ENCODE measurements around the gene GPR108.
A peak's percentile ranks its signal among the peaks of the same experiment; 100 is the strongest.

Gene GPR108

DNA sequence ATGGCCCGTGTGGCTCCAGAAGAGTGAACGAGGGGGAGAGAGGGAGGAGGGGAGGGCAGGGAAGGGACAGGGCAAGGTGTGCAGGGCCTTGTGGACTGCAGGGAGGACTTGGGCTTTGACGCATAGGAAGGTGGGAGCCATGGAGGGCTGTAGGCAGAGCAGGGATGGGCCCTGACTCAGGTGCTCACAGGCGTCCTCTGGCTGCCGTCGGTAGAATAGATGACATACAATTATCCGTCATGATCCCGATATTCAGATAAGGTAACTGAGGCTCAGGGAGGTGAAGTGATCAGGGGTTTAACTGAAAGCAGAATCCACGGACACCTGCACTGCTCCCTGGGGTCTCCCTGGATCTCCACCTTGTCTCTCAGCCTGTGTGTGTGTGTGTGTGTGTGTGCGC lies 20.3 kb downstream of the GPR108 start (continued):
- no peak for TF ChIP-seq PRDM2 (tag by site-specific recombination; IDR thresholded peaks at IDR 0.05; ENCODE audit: borderline replicate concordance)
- no peak for TF ChIP-seq ZNF274 (IDR thresholded peaks at IDR 0.05; ENCODE audit: low read length)
- no peak for TF ChIP-seq ZNF274 (tag by site-specific recombination; IDR thresholded peaks at IDR 0.05; ENCODE audit: borderline replicate concordance)
- TF ChIP-seq KLF7 (tag by site-specific recombination; IDR thresholded peaks at IDR 0.05; ENCODE audit: borderline replicate concordance): no peak
- no peak for TF ChIP-seq ZNF24 (tag by site-specific recombination; IDR thresholded peaks at IDR 0.05)
- no peak for TF ChIP-seq ZNF561 (tag by site-specific recombination; IDR thresholded peaks at IDR 0.05; ENCODE audit: borderline replicate concordance)

DNA sequence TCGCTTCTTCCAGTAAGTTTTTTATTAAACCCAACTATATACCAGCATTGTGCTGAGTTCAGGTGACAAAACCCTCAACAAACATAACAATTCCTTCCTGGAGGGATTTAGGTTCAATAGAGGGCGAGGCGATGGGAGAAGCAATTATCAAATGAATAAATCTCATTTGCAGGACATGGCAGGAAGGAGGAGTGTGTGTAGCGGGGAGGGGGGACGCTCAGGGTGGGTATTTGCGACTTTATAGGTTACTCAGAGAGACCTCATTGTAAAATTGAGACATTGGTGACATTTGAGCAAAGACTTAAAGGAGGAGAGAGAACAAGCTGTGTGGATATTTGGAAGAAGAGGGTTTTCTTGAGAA lies 20.8 kb downstream of the GPR108 start:
- POLR2A ChIA-PET: no interaction called here
- CTCF ChIA-PET: interaction anchor here (0.6 to 1.2 kb wide), 5 partner anchors 21 to 235 kb away, joined by 3 to 5 read pairs (median 3); no protein-coding TSS in a partner anchor
- Histone ChIP-seq H3K4me3 (ENCODE audit: low read depth, low read length) (no peak overlapping the region), H3K9me3 (ENCODE audit: control insufficient read depth, insufficient read depth, low read depth, low read length) (no peaks in the 10 kb centered on the region), H3K4me1 (ENCODE audit: control insufficient read depth, insufficient read depth, low read length) (no peaks in the 10 kb centered on the region), H3K36me3 (ENCODE audit: control insufficient read depth in 2 of 2, insufficient read depth in 1 of 2, low read length in 2 of 2) (no peaks in the 10 kb centered on the region), H3K27ac (ENCODE audit: extremely low read depth, low read depth, low read length) (no peak overlapping the region)
- no peak for TF ChIP-seq KLF7 (tag by site-specific recombination; IDR thresholded peaks at IDR 0.05; ENCODE audit: borderline replicate concordance)
- no peak for TF ChIP-seq ZNF184 (tag by site-specific recombination; IDR thresholded peaks at IDR 0.05)
- no peak for TF ChIP-seq ZNF248 (tag by site-specific recombination; IDR thresholded peaks at IDR 0.05)
- TF ChIP-seq, protein P1, sequence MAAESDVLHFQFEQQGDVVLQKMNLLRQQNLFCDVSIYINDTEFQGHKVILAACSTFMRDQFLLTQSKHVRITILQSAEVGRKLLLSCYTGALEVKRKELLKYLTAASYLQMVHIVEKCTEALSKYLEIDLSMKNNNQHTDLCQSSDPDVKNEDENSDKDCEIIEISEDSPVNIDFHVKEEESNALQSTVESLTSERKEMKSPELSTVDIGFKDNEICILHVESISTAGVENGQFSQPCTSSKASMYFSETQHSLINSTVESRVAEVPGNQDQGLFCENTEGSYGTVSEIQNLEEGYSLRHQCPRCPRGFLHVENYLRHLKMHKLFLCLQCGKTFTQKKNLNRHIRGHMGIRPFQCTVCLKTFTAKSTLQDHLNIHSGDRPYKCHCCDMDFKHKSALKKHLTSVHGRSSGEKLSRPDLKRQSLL (tag by site-specific recombination; IDR thresholded peaks at IDR 0.05): no peak
- no peak for TF ChIP-seq ZNF660 (tag by site-specific recombination; IDR thresholded peaks at IDR 0.05)

DNA sequence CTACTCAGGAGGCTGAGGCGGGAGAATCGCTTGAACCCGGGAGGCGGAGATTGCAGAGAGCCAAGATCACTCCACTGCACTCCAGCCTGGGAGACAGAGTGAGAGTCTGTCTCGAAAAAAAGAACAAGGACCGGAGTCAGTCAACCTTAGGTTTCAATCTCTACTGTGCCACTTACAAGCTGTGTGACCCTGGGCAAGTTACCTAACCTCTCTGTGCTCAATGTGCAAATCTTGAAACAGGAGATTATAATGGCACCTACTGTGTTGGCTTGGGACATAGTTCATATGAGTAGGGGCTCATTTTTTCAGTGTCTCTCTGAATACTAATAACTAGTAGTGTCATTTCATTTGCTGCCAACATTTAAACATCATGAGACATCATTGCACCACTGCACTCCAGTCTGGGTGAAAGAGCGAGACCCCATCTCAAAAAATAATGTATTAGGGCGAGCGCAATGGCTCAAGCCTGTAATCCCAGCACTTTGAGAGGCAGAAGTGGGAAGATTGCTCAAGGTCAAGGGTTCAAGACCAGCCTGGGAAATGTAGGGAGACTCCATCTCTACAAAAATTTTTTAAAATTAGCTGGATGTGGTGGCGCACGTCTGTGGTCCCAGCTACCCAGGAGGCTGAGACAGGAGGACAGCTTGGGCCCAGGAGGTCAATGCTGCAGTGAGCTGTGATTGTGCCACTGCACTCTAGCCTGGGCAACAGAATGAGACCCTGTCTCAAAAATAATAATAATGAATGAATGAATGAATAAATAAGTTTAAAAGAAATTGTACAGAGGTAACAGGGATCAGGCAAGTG lies 22.4 kb downstream of the GPR108 start:
- POLR2A ChIA-PET: no interaction called here

More for the DNA sequence above, 22.4 kb downstream of the GPR108 start:
- H3K9me3 ChIP-seq (ENCODE audit: control insufficient read depth, insufficient read depth, low read depth, low read length): no peaks in the 10 kb centered on the region
- TF ChIP-seq ZNF423 (tag by site-specific recombination; IDR thresholded peaks at IDR 0.05) (no peak), GLI2 (tag by site-specific recombination; IDR thresholded peaks at IDR 0.05; ENCODE audit: borderline replicate concordance, low read depth) (no peak), ZNF777 (tag by site-specific recombination; IDR thresholded peaks at IDR 0.05; ENCODE audit: borderline replicate concordance) (no peak), ZNF768 (tag by site-specific recombination; IDR thresholded peaks at IDR 0.05) (peak; percentile 95; the same call in 1 of the 2 replicates)
- H3K4me1 ChIP-seq (ENCODE audit: control insufficient read depth, insufficient read depth, low read length): no peaks in the 10 kb centered on the region
- no peak overlapping the region for H3K4me3 ChIP-seq (ENCODE audit: low read depth, low read length)
- CTCF ChIA-PET: interaction anchor here (0.6 to 1.2 kb wide), 5 partner anchors 41 to 1798 kb away, joined by 3 to 5 read pairs (median 3); no protein-coding TSS in a partner anchor
- no peak overlapping the region for H3K27ac ChIP-seq (ENCODE audit: extremely low read depth, low read depth, low read length)
- H3K36me3 ChIP-seq (ENCODE audit: control insufficient read depth in 2 of 2, insufficient read depth in 1 of 2, low read length in 2 of 2): no peaks in the 10 kb centered on the region

All from HEK293 (cell line).